Measurements from ENCODE around the gene DMBT1.

DNA sequence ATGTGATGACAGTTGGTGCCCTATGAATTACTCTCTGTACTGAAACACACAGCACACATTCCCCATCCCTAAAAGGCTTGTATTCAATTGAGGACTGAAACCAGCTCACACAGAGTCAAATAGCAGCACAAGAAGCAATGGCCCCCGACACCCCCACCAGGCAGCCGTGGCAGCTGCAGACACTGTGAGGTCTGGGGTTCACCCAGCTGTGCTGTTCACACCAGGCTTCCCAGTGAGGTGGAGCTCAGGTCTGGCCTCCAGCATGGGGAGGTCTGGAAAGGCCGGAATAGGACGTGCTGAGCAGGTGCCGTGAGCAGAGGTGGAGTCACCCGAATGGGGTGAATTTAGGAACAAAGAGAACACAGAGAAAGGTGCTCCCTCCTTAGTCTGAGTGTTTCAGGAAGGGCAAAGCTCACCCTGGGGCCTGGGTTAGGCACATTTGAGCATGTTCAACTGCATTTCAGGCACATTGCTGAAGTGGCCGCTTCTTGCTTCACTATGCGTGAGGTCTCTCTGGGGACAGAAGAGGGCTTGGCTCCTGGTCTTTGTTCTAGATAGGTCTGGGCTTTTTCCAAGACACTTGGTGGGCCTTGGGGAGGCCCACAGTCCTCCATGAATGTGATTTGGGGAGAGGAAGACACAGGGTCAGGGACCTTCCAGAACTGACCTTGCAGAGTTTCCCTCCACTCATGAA is 97.9 kb downstream of the DMBT1 start:
- TF ChIP-seq, protein P1, sequence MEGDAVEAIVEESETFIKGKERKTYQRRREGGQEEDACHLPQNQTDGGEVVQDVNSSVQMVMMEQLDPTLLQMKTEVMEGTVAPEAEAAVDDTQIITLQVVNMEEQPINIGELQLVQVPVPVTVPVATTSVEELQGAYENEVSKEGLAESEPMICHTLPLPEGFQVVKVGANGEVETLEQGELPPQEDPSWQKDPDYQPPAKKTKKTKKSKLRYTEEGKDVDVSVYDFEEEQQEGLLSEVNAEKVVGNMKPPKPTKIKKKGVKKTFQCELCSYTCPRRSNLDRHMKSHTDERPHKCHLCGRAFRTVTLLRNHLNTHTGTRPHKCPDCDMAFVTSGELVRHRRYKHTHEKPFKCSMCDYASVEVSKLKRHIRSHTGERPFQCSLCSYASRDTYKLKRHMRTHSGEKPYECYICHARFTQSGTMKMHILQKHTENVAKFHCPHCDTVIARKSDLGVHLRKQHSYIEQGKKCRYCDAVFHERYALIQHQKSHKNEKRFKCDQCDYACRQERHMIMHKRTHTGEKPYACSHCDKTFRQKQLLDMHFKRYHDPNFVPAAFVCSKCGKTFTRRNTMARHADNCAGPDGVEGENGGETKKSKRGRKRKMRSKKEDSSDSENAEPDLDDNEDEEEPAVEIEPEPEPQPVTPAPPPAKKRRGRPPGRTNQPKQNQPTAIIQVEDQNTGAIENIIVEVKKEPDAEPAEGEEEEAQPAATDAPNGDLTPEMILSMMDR (IDR thresholded peaks at IDR 0.05), result no peak
- TF ChIP-seq POLR2A (IDR thresholded peaks at IDR 0.05), result no peak
